GM21447 (cell line): ENCODE results near the gene ZNF248.
A peak's percentile ranks its signal among the peaks of the same experiment; 100 is the strongest.
"Not testable (repeated sequence)": the region's sequence is repeated elsewhere in the genome, so short reads cannot be mapped to it uniquely, and the experiment has no call there.

ENCODE experiments used
- ATAC-seq: cut with Tn5 transposase; IDR thresholded peaks from one replicate; pipeline ENCODE4 v1.9.1; 2021; ENCODE audit not compliant: unreplicated experiment

The ZNF248 gene

DNA sequence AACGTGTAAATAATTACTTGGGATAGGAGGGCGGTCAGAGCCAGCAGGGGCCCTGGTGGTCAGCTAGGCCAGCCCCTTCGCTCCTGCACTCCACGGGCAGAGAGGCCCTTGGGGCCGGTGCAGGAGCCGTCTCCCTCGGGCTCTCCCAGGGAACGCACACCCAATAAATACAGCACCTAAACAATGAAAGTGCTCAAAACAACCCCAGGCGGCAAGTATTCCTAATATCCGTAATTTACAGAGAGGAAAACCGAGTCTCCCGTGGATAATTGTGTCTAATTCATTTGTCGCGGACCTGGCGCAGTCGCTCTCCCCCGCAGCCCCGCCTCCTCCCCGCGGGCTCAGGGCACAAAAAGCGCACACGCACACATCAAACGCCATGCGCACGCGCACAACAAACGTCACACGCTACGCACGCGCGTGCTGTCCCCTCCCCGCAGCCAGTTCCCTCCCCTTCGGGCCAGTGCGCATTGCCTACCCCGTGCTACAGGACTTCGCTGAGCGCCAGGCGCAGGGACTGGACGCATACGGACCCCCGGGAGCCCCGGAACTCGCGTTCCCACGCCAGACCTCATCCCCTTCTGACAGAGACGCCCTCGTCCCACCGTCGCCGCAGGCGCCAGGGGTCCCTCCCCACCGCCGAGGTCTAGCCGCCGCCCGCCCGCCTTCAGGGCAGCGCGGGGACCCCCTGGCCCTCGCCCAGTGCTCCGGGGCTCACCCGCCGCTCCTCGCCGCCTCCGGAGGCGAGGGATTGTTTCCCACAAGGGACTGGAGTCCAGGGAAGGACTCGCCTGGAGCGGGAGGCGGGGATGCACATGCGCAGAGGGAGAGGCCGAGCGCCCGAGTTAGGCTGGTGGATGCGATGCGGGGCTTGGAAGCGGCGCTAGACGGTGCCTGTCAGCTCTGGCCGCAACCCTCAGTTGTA is at the start of gene ZNF248:
ZNF248 (minus strand) TSS at position 324 of the 925 bp plus-strand sequence. CDS start 1,300 bp downstream, outside the sequence.
- peak; percentile 93 for ATAC-seq

DNA sequence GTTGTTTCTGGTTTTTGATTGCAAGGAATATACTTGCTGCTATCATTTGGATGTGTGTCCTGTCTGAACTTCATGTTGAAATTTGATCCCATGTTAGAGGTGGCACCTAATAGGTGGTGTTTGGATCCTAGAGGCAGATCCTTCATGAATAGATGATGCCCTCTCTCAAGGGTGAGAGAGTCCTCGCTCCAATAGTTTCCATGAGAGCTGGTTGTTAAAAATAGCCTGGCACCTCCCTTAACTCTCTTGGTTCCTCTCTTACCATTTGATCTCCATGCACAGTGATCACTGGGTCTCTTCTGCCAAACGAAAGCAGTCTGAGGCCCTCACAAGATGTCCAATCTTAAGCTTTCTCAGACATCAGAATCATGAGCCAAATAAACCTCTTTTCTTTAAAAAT is 49.0 kb upstream of the ZNF248 start:
- no peak for ATAC-seq

DNA sequence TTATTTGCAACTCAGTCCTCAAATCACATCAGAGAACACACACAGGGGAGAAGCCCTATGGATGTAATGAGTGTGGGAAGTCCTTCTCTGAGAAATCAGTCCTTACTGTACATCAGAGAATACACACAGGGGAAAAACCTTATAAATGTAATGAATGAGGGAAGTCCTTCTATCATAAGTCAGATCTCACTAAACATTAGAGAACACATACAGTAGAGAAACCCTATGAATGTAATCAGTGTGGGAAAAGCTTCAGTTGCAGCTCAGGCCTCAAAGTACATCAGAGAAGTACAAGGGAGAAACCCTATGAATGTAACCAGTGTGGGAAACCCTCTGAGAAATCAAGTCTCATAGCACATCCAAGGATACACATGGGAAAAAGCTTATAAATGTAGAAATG is 39.0 kb upstream of the ZNF248 start:
- ATAC-seq: no peak

DNA sequence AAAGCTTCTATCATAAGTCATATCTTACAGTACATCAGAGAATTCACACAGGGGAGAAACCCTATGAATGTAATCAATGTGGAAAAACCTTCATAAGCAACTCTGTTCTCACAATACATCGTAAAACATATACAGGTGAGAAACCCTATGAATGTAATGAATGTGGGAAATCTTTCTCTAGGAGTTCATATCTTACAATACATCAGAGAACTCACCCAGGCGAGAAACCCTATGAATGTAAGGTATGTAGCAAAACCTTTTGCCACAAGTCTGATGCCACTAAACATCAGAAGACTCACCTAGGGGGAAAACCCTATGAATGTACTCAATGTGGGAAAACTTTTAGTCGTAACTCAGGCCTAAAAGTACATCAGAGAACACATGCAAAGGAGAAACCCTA is 38.3 kb upstream of the ZNF248 start:
- no peak for ATAC-seq

DNA sequence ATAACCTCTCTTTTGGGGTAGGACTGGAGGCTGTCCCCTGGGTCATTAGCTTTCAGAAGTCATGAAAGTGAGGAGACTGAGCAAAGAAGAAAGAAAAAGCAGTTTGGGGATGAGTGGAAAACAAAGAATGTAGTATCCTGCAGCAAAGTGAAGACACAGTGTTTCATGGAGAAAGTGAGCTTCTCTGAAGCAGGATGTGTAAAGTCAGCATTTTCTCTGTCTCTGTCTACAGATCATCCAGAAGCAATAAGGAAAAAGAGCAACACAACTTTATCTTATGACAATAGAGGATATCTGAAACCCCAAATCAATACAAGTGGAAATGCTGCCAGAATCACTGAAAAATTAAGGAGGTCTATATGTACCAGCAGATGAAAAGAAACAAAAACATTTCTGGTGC is 28.4 kb upstream of the ZNF248 start:
- no peak for ATAC-seq

DNA sequence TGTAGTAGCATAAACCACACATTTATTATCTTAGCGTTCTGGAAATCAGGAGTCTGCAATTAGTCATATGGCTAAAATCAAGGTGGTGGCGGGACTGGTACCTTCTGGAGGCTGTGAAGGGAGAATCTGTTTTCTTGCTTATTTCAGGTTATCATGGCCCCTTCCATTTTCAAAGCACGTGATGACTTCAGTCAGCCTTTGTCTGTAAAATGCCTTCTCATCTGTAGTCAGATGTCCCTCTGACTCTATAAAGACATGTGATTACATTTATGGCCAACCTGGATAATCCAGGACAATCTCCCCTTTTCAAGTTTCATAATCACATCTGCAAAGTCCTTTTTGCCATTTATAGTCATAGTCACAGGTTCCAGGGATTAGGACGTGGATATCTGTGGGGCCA is 15.5 kb upstream of the ZNF248 start:
- ATAC-seq: no peak

DNA sequence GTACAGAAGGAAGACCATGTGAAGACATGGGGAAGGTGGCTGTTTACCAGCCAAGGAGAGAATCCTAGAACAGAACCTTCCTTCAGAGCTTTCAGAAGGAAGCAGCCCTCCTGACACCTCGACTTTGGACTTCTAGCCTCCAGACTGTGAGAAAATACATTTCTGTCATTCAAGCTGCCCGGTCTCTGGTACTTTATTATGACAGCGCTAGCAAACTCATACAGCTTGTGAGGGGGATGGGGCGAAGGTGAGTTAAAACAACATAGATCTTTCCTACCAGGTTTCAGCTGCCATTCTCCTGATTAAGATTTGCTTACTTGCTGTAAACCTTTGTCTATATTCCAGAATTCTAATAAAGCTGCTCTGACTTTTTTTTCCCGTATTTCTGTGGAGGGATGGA is 14.9 kb upstream of the ZNF248 start:
- ATAC-seq: no peak

DNA sequence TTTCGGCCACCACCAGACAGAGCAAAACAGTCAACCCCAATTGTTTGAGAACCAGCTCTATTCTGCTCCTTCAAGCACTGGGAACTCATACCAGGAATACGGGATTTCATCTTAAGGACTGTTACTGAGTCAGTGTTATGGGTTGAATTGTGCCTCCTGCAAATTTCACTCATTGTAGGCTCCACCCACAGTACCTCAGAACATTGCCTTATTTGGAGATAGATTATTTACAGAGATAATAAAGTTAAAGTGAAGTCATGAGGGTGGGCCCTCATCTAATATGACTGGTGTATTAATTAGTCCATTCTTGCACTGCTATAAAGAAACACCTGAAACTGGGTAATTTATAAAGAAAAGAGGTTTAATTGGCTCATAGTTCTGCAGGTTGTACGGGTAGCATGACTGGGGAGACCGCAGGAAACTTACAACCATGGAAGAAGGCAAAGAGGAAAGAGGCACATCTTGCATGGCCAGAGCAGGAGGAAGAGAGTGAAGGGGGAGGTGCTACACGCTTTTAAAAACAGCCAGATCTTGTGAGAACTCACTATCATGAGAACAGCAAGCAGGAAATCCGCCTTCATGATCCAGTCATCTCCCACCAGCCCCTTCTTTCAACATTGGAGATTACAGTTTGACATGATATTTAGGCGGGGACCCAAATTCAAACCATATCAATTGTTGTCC is 14.3 kb upstream of the ZNF248 start:
- ATAC-seq: no peak

DNA sequence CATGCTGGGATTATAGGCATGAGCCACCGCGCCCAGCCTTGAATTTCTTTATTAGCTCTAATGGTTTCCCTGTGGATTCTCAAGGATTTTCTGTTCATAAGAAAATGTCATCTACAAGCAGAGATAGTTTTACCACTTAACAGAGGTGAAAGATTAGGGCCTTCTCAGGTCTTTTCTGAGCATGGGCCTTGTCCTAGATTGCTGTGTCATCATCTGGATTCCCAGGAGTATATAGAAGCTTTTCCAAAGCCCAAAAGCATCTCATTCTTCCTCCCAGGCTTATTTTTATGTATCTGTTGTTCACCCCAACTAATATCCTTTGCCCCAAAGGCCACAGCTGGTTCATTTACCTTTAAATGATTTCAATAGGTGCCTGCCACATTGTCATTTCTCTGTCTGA is 13.7 kb upstream of the ZNF248 start:
- no peak for ATAC-seq

DNA sequence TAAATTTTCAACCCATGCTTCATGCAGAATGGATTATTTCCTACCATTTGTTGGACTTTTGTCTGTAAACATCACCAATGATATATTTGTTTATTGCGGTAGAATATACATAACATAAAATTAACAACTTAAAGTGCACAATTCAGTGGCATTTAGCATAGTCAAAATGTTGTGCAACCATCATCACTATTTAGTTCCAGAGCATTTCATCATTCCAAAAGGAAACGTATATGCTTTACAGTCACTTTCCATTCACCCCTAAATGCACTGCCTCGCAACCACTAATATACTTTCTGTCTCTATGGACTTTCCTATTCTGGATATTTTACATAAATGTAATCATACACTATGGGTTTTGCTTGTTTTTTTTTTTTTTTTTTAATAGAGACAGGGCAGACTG is 11.4 kb upstream of the ZNF248 start:
- ATAC-seq: no peak

DNA sequence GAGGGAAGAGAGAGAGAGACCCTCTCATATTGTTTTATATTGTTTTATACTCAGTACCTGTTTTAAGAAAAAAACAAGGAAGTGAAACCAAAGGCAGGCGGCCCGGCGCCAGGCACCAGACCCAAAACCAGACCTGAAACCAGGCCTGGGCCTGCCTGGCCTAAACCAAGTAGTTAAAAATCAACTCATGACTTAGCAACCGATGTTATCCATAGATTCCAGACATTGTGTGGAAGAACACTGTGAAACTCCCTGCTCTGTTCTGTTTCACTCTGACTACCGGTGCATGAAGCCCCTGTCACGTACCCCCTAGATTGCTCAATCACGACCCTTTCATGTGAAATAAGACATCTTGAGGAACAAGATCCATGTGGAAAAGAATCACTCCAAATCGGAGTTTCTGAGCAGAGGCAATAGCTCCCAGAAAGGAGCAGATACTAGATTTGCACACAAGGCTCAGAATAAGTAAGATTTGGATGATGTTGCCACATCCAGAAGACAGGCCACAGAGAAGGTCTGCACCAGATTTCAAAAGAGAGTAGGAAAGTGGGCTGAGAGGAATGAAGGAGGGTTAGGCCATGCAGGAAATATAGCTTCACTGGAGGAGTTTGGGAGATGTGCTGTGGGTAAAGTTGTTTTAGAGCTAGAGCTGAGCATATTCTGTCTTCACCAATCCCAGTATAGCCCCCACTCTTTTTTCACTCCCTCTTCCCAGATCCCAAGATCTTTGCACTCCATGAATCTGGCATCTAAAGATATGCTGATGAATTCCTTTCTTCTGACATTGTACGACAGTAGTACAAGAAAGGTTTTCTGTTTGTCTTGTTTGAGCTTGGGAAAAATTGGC is 8.8 kb upstream of the ZNF248 start:
- ATAC-seq: peak; percentile 49

DNA sequence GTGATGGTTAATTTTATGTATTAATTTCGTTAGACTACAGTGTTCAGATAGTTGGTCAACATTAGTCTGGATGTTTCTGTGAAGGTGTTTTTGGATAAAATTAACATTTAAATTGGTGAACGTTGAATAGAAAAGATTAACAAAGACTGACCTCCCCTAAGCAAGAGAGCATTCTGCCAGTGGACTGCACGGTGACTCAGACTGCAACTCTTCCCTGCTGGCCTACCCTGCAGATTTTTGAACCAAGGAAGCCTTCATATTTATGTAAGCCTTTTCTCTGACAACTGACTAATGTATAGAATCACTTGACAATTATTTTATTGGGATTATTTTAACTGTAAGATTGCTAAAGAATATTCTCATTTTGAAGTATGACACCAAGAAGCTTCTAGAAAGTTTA is 7.9 kb upstream of the ZNF248 start:
- no peak for ATAC-seq

DNA sequence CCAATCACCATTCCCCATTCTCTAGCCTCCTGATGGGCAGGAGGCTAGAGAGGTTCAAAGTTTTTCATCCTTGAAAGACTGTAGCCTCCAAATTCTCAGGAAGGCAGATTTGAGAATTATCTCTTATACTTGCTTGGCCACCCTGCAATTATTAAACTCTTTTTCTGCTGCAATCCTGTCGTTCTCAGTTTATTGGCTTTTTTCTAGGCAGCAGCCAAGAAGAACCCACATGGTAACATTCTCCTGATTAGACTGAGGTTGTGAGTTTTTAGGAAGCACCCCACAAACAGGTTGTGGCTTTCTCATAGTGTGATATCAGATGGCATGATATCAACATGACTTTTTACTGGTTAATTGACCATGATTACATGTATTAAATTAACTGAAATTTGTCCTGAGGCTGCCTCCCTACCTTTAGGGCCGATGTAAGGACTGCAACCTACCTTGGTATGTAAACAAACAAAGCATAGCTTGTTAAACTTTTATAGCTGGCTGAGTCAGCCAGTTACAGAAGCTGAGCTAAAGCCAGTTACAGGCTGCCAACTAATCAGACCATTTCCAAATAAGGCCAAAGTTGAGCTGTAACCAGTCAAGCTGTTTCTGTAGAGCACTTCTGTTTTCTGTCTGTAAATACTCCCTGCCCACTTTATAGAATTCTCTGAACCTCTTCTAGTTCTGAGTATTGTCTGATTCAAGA is 3.2 kb upstream of the ZNF248 start:
- ATAC-seq: no peak

DNA sequence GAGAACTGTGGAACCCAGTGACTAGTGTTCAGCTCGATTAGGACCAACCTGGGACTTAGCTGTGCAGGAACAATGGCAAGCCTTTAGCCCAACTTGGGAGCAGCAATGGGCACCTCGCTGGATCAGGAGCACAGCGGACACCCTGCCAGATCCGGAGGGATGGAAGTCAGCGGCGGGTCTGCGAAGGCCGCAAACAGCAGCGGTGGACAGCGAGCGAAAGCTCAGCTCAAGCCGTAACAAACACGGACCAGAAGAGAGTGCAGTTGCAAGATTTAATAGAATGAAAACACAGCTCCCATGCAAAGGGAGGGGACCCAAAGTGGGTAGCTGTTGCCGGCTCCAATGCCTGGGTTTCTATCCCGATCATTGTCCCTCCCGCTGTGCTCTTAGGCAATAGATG is 1.9 kb upstream of the ZNF248 start:
- not testable (repeated sequence) for ATAC-seq

DNA sequence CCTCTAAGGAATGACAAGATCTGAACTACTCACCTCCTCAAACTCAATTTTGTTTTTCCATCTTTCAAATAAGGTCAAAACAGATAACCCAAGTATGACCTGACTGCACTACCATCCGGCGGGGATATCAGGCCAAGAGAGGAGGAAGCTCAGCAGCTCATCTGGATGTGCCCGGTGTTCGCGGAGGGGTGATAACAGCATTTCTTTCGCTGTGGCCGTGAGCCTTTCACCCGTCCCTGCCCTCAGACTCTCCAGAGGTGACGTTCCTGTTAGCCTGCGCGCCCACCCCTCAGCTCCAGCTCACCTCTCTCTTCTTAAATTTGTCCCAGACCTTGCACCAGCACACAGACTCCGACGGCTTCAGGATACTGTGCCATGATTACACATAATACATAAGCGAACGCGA is 526 bp downstream of the ZNF248 start:
- ATAC-seq: peak; percentile 22

DNA sequence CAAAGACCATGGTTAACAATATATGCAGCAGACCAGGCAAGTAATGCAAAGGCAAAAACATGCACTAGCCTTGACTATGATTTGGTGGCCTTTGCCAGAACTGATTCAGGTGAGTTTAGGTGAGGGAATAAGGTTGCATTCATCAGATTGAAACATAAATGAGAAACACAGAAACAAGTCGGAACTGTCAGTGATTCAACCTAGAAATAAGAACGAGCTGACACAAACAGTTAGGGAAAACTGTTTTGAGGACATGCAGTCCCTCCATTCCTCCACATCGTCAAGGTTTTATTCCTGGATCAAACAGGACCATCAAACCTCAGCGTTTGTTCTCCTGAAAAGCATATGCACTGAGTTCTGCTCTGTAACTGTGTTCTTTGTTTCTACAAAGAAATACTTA is 1.8 kb downstream of the ZNF248 start:
- ATAC-seq: no peak

DNA sequence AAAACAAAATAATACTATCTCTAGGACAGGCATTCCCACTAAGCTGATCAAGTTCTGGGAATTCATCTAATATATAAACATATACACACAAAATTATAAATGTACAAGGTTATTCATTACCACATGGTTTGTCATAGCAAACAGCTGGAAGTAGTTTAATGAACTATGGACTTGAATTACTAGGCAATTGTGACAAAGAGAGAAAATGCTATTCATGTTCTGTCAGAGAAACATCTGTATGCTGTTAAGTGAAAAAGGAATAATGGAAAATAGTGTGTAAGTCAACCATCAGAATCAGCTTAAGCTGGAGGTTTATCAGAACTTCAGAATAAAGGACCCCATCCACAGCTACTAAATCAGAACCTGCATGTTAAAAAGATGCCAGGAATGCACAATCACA is 2.8 kb downstream of the ZNF248 start:
- no peak for ATAC-seq

DNA sequence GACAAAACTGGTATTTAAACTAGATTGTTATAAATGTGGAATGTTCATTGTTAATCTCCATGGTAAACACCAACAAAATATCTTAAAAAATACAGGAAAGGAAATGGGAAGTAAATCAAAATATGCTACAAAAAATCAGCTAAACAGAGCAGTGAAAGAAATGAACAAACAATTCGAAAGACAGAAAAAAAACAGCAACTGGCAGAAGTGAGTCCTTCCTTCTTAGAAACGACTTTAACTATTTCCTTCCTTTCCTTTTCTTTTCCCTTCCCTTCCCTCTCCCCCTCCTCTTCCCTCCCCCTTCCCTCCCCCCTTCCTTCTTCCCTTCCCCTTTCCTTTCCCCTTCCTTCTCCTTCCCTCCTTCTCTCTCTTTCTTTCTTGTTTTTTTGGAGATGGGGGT is 12.8 kb downstream of the ZNF248 start:
- no peak for ATAC-seq

DNA sequence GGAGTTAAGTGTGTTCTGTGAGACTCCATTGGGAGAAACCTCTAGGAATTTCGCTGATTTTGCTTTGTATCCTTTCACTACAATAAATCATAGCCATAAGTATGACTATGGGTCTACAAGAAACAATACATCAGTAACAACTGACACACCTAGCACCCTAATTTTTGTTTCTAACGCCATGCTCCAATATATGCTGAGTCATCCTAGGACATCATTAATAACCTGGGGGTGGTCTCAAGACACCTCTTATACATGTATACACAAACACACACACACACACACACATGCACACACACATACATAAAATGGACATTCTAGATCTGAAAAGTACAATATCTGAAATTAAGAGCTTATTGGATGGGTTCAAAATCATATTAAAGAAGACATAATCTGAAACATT is 18.2 kb downstream of the ZNF248 start:
- no peak for ATAC-seq

DNA sequence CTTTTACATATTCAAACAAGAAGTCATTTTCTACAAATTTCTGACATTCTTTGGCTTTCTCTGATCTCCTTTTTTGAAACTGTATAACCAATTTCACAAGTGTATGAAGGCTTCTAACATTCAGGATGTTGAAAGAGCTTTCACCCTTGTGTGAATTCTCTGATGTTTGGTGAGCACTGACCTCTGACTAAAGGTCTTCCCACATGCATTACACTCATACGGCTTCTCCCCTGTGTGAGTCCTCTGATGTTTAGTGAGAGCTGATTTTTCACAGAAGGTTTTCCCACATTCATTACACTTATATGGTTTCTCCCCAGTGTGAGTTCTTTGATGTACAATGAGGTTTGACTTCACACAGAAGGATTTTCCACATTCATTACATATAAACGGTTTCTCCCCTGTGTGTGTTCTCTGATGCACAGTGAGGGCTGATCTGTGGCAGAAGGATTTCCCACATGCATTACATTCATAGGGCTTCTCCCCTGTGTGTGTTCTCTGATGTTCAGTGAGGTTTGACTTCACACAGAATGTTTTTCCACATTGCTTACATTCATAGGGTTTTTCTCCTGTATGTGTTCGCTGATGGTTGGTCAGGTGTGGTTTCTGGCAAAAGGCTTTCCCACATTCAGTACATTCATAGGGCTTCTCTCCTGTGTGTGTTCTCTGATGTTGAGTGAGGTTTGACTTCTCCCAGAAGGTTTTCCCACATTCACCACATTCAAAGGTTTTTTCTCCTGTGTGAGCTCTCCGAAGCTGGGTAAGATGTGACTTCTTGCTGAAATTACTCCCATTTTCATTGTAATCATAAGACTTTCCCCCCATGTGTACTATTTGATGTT is 25.7 kb downstream of the ZNF248 start:
- no peak for ATAC-seq
